WERI-Rb-1 (cell line): Measurements from ENCODE around the gene LHFPL2.

Experiments used
- DNase-seq: peaks from one replicate; pipeline ENCODE4 v3.0.0-alpha.2; 2020
- H3K27ac ChIP-seq: fragments of 250-450 bp; sonication (Bioruptor Pico); 2 replicates; pipeline ENCODE4 v1.5.1; 2020; ENCODE audit warnings: mild to moderate bottlenecking, moderate library complexity
- H3K27me3 ChIP-seq: fragments of 250-450 bp; sonication (Bioruptor Pico); 2 replicates; pipeline ENCODE4 v1.5.1; 2021; ENCODE audit warnings: mild to moderate bottlenecking, low read depth, moderate library complexity; ENCODE audit not compliant: insufficient read depth, severe bottlenecking
- H3K36me3 ChIP-seq: fragments of 250-450 bp; sonication (Bioruptor Pico); 2 replicates; pipeline ENCODE4 v1.5.1; 2020; ENCODE audit warnings: mild to moderate bottlenecking, moderate library complexity
- H3K4me3 ChIP-seq: 2 replicates; pipeline ENCODE4 v1.5.1; 2011; ENCODE audit warnings: low read depth, mild to moderate bottlenecking, control low read depth, low read length
- H3K9me3 ChIP-seq: fragments of 250-450 bp; sonication (Bioruptor Pico); 2 replicates; pipeline ENCODE4 v1.5.1; 2021; ENCODE audit warnings: mild to moderate bottlenecking, moderate library complexity; ENCODE audit not compliant: severe bottlenecking
- TF ChIP-seq, protein P1 (sequence below): IDR thresholded peaks from 2 replicates; pipeline ENCODE4 v1.5.1; 2011; ENCODE audit warnings: low read depth, mild to moderate bottlenecking, control low read depth, inconsistent platforms, low read length

Gene LHFPL2

DNA sequence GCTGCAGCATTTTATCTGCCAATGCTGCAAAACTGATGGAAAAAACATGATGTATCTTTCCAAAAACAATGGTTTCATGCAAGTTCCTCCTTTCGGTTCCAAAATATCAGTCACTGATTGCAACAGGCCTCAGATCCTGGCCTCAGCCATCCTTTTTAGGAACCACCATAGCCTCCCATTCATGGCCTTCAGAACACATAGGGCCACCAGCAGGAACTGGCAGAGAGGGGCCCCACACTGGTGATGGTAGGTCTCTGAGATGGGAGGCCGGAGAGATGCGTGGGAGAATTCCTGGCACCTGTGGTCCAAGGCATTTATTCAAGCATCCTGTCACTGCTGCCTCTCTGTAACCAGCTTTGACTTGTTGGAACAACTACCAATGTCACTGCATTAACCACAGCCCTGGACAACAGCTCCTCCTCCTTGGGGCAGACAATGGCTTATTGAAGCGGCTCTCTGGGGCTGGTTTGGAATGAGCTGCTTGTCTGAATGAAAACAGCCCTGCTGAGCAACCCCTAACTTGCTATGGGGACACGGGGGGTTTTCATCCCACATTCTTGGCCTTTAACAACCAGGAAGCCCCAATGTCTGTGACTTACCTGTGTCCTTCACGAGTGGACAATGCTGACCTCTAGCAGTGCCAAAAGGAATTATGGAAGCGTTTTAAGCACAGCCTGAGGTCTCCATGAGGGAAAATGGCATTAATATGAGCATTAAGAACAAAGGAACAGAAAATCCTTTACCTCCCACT, 108.1 kb downstream of the LHFPL2 start:
- H3K4me3 ChIP-seq, result no peak overlapping the region
- H3K27me3 ChIP-seq, result no peaks in the 10 kb centered on the region
- no peaks in the 10 kb centered on the region for H3K9me3 ChIP-seq
- DNase-seq, result no peak
- TF ChIP-seq, protein P1, sequence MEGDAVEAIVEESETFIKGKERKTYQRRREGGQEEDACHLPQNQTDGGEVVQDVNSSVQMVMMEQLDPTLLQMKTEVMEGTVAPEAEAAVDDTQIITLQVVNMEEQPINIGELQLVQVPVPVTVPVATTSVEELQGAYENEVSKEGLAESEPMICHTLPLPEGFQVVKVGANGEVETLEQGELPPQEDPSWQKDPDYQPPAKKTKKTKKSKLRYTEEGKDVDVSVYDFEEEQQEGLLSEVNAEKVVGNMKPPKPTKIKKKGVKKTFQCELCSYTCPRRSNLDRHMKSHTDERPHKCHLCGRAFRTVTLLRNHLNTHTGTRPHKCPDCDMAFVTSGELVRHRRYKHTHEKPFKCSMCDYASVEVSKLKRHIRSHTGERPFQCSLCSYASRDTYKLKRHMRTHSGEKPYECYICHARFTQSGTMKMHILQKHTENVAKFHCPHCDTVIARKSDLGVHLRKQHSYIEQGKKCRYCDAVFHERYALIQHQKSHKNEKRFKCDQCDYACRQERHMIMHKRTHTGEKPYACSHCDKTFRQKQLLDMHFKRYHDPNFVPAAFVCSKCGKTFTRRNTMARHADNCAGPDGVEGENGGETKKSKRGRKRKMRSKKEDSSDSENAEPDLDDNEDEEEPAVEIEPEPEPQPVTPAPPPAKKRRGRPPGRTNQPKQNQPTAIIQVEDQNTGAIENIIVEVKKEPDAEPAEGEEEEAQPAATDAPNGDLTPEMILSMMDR, result no peak
- no peaks in the 10 kb centered on the region; the same call in 1 of the 2 replicates for H3K36me3 ChIP-seq
- H3K27ac ChIP-seq, result no peak overlapping the region

GRCh38 chr5:78538240-78538850, 110.2 kb downstream of the LHFPL2 start:
- Histone ChIP-seq H3K9me3 (no peaks in the 10 kb centered on the region), H3K4me3 (no peak overlapping the region), H3K36me3 (no peaks in the 10 kb centered on the region), H3K27ac (no peak overlapping the region), H3K27me3 (no peaks in the 10 kb centered on the region)
- DNase-seq, result no peak
- TF ChIP-seq, protein P1, result no peak

DNA sequence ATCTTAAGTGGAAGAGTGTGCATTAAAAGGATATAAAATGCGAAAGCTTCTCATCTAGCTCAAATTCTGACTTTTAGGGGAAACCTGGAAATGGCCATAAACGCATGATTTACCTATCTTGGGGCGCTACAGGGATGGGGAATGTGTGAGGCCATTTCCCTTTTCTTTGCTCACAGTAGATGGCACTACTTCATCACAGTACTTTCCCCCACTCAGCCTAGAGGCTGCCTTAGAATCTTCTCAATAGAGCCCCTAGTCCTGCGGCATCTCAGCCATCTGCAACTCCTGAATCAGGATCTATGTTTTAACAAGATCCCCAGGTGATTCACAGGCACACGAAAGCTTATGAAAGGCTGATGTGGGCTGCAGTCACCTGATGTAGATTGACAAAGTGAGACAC, 110.8 kb downstream of the LHFPL2 start:
- Histone ChIP-seq H3K9me3 (no peaks in the 10 kb centered on the region), H3K27me3 (no peaks in the 10 kb centered on the region), H3K4me3 (no peak overlapping the region), H3K36me3 (no peaks in the 10 kb centered on the region), H3K27ac (no peak overlapping the region)
- DNase-seq, result peak; percentile 50
- TF ChIP-seq, protein P1, result peak; percentile 69

- Histone ChIP-seq H3K9me3 (no peaks in the 10 kb centered on the region), H3K27me3 (no peaks in the 10 kb centered on the region), H3K36me3 (no peaks in the 10 kb centered on the region), H3K4me3 (no peak overlapping the region), H3K27ac (no peak overlapping the region)
- DNase-seq, result no peak
- TF ChIP-seq, protein P1, result no peak
Measured at GRCh38 chr5:78537411-78537810, 111.2 kb downstream of the LHFPL2 start.

- DNase-seq, result no peak
- Histone ChIP-seq H3K4me3 (no peak overlapping the region), H3K27ac (no peak overlapping the region), H3K36me3 (no peaks in the 10 kb centered on the region), H3K9me3 (no peaks in the 10 kb centered on the region), H3K27me3 (no peaks in the 10 kb centered on the region)
- TF ChIP-seq, protein P1, result no peak
Measured at GRCh38 chr5:78536661-78537196, 111.8 kb downstream of the LHFPL2 start.
